CD4-positive, CD25-positive, alpha-beta regulatory T cell (primary cell): ENCODE results near the gene AAR2. TPM values are rescaled to one million over a fixed set of nuclear protein-coding genes. Genes with fewer than 3 reads are reported as not detected.

ENCODE experiments used
- ATAC-seq, 2 donors: fragments of 150-1000 bp; cut with Tn5 transposase; one replicate each; pipeline ENCODE4 v1.10.0; 2021; ENCODE audit warnings: low read depth in 2 of 2, moderate number of reproducible peaks in 2 of 2, moderate library complexity in 1 of 2
- DNase-seq, 3 donors: peaks; one replicate each; pipeline versions ENCODE4 v3.0.0 to v3.0.0-alpha.2; 2012 to 2022; ENCODE audit warnings: mixed read lengths in 1 of 3
- H3K27ac ChIP-seq: one replicate; pipeline ENCODE4 v1.7.0; 2013; ENCODE audit warnings: mild to moderate bottlenecking, low read length; ENCODE audit not compliant: insufficient read depth, poor library complexity, severe bottlenecking
- H3K27me3 ChIP-seq: one replicate; pipeline ENCODE4 v1.7.0; 2013; ENCODE audit warnings: low read length; ENCODE audit not compliant: control insufficient read depth, insufficient read depth
- H3K36me3 ChIP-seq: one replicate; pipeline ENCODE4 v1.7.0; 2013; ENCODE audit warnings: mild to moderate bottlenecking, low read length, moderate library complexity; ENCODE audit not compliant: control insufficient read depth, insufficient read depth
- H3K4me1 ChIP-seq: 2 replicates; pipeline ENCODE4 v1.7.0; 2013; ENCODE audit warnings: mild to moderate bottlenecking, low read length; ENCODE audit not compliant: insufficient read depth, control insufficient read depth, poor library complexity, severe bottlenecking
- H3K4me3 ChIP-seq: one replicate; pipeline ENCODE4 v1.7.0; 2013; ENCODE audit warnings: low read depth, mild to moderate bottlenecking, low read length, moderate library complexity
- H3K9me3 ChIP-seq, 2 experiments: 1 replicate in 1 of 2; 2 replicates in 1 of 2; pipeline ENCODE4 v1.7.0; 2013; ENCODE audit warnings: low read length in 2 of 2, mild to moderate bottlenecking in 1 of 2, moderate library complexity in 1 of 2; ENCODE audit not compliant: control insufficient read depth in 2 of 2
- H3K27ac Mint-ChIP-seq, 3 donors: one replicate each; pipeline ENCODE4 v1.8.0; 2020 to 2022; ENCODE audit warnings: mild to moderate bottlenecking in 3 of 3, mixed read lengths in 3 of 3, moderate library complexity in 2 of 3
- H3K27me3 Mint-ChIP-seq: one replicate; pipeline ENCODE4 v1.8.0; 2022; ENCODE audit warnings: mild to moderate bottlenecking, mixed read lengths
- H3K36me3 Mint-ChIP-seq: one replicate; pipeline ENCODE4 v1.8.0; 2020; ENCODE audit warnings: mixed read lengths
- H3K4me1 Mint-ChIP-seq, 4 donors: one replicate each; pipeline ENCODE4 v1.8.0; 2020 to 2022; ENCODE audit warnings: mixed read lengths in 4 of 4, mild to moderate bottlenecking in 1 of 4
- H3K4me3 Mint-ChIP-seq, 4 donors: one replicate each; pipeline ENCODE4 v1.8.0; 2020 to 2022; ENCODE audit warnings: mild to moderate bottlenecking in 4 of 4, mixed read lengths in 4 of 4, moderate library complexity in 3 of 4
- H3K9me3 Mint-ChIP-seq, 7 donors: one replicate each; pipeline ENCODE4 v1.8.0; 2020 to 2022; ENCODE audit warnings: mixed read lengths in 7 of 7, mild to moderate bottlenecking in 3 of 7, moderate library complexity in 2 of 7
- polyA plus RNA-seq, 4 donors: library from polyadenylated mRNA; unstranded; fragments of 300-500 nt; fragmentation: Illumina TruSeq; gene quantifications; one replicate each; pipeline ENCODE4 v1.2.3, GENCODE V29; 2021
- total RNA-seq: library from RNA; stranded (reverse); gene quantifications from one replicate; pipeline ENCODE4 v1.2.3, GENCODE V29; 2022

The AAR2 gene
- 18.0 TPM for total RNA-seq
- polyA plus RNA-seq = 10 to 100 TPM; 46.4 to 58.3 (median 50.3) TPM

- peak; percentile 94 for ATAC-seq
- Mint-ChIP-seq H3K27me3 (no peaks in the 10 kb centered on the region), H3K9me3 (no peaks in the 10 kb centered on the region), H3K4me1 (peaks cover 25 to 55% (median 41%) of the 10 kb centered on the region in 4 donors), H3K27ac (peak within 1 kb of the TSS; percentile 94 to 96 (median 94)), H3K36me3 (no peaks in the 10 kb centered on the region), H3K4me3 (peak within 1 kb of the TSS; percentile 94 to 99 (median 96))
- peaks cover 17% of the 10 kb centered on the region for H3K36me3 ChIP-seq
- H3K27me3 ChIP-seq = no peaks in the 10 kb centered on the region
- H3K27ac ChIP-seq = peak within 1 kb of the TSS; percentile 66
- peak within 1 kb of the TSS; percentile 98 for H3K4me3 ChIP-seq
- DNase-seq = peak; percentile 47 to 90 (median 72)
- peaks cover 26% of the 10 kb centered on the region for H3K4me1 ChIP-seq
- H3K9me3 ChIP-seq = no peaks in the 10 kb centered on the region
Measured at GRCh38 chr20:36235892-36236785, at the start of gene AAR2. AAR2 (plus strand) TSS chr20:36236478; CDS start chr20:36239869, 3,391 bp downstream.

- Mint-ChIP-seq H3K4me1 (no peaks in the 10 kb centered on the region), H3K9me3 (no peaks in the 10 kb centered on the region), H3K27ac (no peak overlapping the region), H3K36me3 (no peaks in the 10 kb centered on the region), H3K4me3 (no peak overlapping the region), H3K27me3 (peaks cover 22% of the 10 kb centered on the region)
- ATAC-seq (no peak), DNase-seq (no peak)
- peaks cover 2% of the 10 kb centered on the region for H3K27me3 ChIP-seq
- H3K4me3 ChIP-seq = no peak overlapping the region
- H3K4me1 ChIP-seq = no peaks in the 10 kb centered on the region
- H3K36me3 ChIP-seq = no peaks in the 10 kb centered on the region
- no peak overlapping the region for H3K27ac ChIP-seq
- H3K9me3 ChIP-seq = no peaks in the 10 kb centered on the region
Measured at GRCh38 chr20:36193977-36194712, 42.1 kb upstream of the AAR2 start.

DNA sequence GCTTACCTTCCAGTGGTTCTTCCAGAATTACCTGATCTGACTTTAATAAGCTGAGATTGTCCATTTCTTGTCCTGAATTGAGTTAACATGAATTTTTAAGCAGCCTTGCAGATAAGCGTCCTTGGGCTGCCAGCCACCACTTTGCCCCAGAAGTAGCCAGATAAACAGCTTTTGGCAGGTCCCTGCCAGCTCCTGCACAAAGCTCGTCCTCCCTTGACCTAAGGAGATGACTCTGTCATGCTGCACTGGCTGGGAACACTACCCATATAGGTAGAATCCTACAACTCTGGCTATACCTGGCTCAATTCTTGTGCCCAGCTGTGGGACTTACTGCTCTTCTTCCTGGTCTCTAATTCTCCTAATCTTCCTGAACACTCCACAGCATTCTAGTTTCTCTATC lies 39.6 kb upstream of the AAR2 start:
- Histone ChIP-seq H3K9me3 (no peaks in the 10 kb centered on the region), H3K36me3 (no peaks in the 10 kb centered on the region), H3K4me3 (no peak overlapping the region), H3K27me3 (peaks cover 2% of the 10 kb centered on the region), H3K4me1 (no peaks in the 10 kb centered on the region), H3K27ac (no peak overlapping the region)
- H3K4me1 Mint-ChIP-seq = peaks cover 0 to 2% (median 0%) of the 10 kb centered on the region in 4 donors
- ATAC-seq (no peak), DNase-seq (no peak)
- no peak overlapping the region for H3K4me3 Mint-ChIP-seq
- no peaks in the 10 kb centered on the region for H3K9me3 Mint-ChIP-seq
- H3K27me3 Mint-ChIP-seq = peaks cover 22% of the 10 kb centered on the region
- no peak overlapping the region for H3K27ac Mint-ChIP-seq
- no peaks in the 10 kb centered on the region for H3K36me3 Mint-ChIP-seq

DNA sequence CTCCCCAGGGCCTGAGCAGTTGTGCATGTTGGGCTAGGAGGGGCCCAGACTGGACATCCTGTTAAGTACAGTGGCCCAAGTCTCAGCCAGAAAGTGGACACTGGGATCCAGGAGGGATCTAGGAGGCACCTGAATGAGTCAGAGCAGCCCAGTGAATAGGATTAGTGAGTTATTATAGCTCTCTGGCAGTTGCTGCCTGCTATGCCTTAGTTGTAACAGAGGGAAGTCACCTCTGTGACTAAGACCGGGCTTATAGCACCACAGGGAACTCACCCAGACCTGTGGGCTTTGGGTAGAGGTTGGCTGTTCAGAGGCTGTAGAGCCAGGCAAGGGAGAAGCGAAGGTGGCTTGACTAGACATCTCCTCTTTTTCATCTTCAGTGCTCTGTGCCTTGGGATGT lies 39.0 kb upstream of the AAR2 start:
- Histone ChIP-seq H3K4me3 (no peak overlapping the region), H3K9me3 (no peaks in the 10 kb centered on the region), H3K27me3 (peaks cover 2% of the 10 kb centered on the region), H3K27ac (no peak overlapping the region), H3K4me1 (no peaks in the 10 kb centered on the region), H3K36me3 (no peaks in the 10 kb centered on the region)
- Mint-ChIP-seq H3K9me3 (no peaks in the 10 kb centered on the region), H3K27me3 (peaks cover 28% of the 10 kb centered on the region), H3K4me3 (no peak overlapping the region), H3K36me3 (no peaks in the 10 kb centered on the region), H3K27ac (no peak overlapping the region), H3K4me1 (peaks cover 0 to 2% (median 0%) of the 10 kb centered on the region in 4 donors)
- no peak for ATAC-seq
- no peak for DNase-seq

GRCh38 chr20:36199345-36200257 lies 36.7 kb upstream of the AAR2 start:
- no peaks in the 10 kb centered on the region for H3K36me3 ChIP-seq
- Mint-ChIP-seq H3K4me1 (peaks cover 0 to 8% (median 5%) of the 10 kb centered on the region in 4 donors), H3K36me3 (no peaks in the 10 kb centered on the region), H3K27ac (no peak overlapping the region), H3K4me3 (no peak overlapping the region), H3K9me3 (no peaks in the 10 kb centered on the region), H3K27me3 (peaks cover 25% of the 10 kb centered on the region)
- no peaks in the 10 kb centered on the region for H3K4me1 ChIP-seq
- no peak overlapping the region for H3K4me3 ChIP-seq
- H3K27me3 ChIP-seq = no peaks in the 10 kb centered on the region
- ATAC-seq (peak in 1 of 2 donors; percentile 62), DNase-seq (peak; percentile 49 to 75 (median 57))
- H3K9me3 ChIP-seq = no peaks in the 10 kb centered on the region
- no peak overlapping the region for H3K27ac ChIP-seq

DNA sequence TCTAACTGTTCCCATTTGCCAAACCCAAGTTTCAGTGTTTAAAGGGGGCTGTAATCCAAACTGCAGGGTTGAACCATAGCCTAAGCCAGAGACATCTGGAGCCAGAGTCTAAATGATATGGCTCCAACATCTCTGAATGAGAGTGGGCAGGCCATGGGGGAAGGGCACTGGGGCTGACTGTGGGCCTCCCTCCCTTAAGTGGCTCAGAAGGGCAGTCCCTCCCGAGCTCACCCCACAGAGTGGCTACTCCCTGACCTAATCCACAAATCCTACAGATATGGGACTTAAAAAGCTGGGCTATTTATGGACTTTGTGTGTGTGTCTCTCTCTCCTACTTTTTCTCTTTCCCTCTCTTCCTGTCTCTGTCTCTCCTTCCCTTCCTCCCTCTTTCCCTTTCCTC lies 35.8 kb upstream of the AAR2 start:
- H3K9me3 Mint-ChIP-seq = no peaks in the 10 kb centered on the region
- no peaks in the 10 kb centered on the region for H3K9me3 ChIP-seq

DNA sequence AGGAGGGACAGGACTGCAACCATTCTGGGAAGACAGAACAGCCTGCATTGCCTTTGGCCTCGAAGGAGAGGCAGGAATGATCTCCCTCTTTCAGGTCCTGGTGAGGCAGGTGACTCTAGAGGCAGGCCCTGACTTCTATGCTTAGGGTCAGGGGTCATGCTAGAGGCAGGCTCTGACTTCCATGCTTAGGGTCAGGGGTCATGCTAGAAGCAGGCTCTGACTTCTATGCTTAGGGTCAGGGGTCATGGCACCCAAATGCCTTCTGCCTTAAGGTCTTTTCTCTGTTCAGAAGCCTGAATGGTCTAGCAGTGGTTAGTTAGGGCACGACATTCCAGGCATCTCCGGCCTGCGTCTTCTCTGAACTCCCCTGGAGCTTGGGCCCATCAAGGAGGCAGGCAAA lies 35.1 kb upstream of the AAR2 start:
- DNase-seq = no peak
- Mint-ChIP-seq H3K27me3 (peaks cover 23% of the 10 kb centered on the region), H3K27ac (no peak overlapping the region), H3K9me3 (no peaks in the 10 kb centered on the region), H3K4me1 (peaks cover 0 to 8% (median 5%) of the 10 kb centered on the region in 4 donors), H3K4me3 (no peak overlapping the region), H3K36me3 (no peaks in the 10 kb centered on the region)
- Histone ChIP-seq H3K4me1 (no peaks in the 10 kb centered on the region), H3K4me3 (no peak overlapping the region), H3K9me3 (no peaks in the 10 kb centered on the region), H3K27me3 (no peaks in the 10 kb centered on the region), H3K27ac (no peak overlapping the region), H3K36me3 (no peaks in the 10 kb centered on the region)
- ATAC-seq = no peak

More for the DNA sequence above, 35.8 kb upstream of the AAR2 start:
- DNase-seq (no peak), ATAC-seq (no peak)
- Histone ChIP-seq H3K4me3 (no peak overlapping the region), H3K36me3 (no peaks in the 10 kb centered on the region), H3K27me3 (no peaks in the 10 kb centered on the region), H3K27ac (no peak overlapping the region), H3K4me1 (no peaks in the 10 kb centered on the region)
- Mint-ChIP-seq H3K27me3 (peaks cover 21% of the 10 kb centered on the region), H3K27ac (no peak overlapping the region), H3K4me1 (peaks cover 0 to 8% (median 5%) of the 10 kb centered on the region in 4 donors), H3K36me3 (no peaks in the 10 kb centered on the region), H3K4me3 (no peak overlapping the region)
